WTC11 (cell line): ENCODE data around the gene DPYSL5. TPM values are rescaled to one million over a fixed set of nuclear protein-coding genes. Genes with fewer than 3 reads are reported as not detected.

Experiments
- ATAC-seq: fragments of 200-7000 bp; cut with Tn5 transposase; 2 replicates; pipeline ENCODE4 v1.10.0; 2021; ENCODE audit warnings: mild to moderate bottlenecking, moderate library complexity
- CTCF ChIA-PET: fragments of 300-600 bp; sonication (Branson Sonifier 250); formaldehyde crosslinking; loops from one replicate; lab custom pipeline; 2021; ENCODE audit warnings: antibody characterized with exemption; lab: Charles Lee
- POLR2A ChIA-PET: fragments of 350-600 bp; sonication (Branson Sonifier 250); formaldehyde crosslinking; loops from one replicate; lab custom pipeline; 2021; ENCODE audit warnings: antibody characterized with exemption; lab: Charles Lee
- DNase-seq: peaks from one replicate; pipeline ENCODE4 v3.0.0; 2021; ENCODE audit warnings: low spot score
- H3K27ac Mint-ChIP-seq: 2 replicates; pipeline ENCODE4 v1.8.0; 2021; ENCODE audit warnings: mixed read lengths
- H3K27me3 Mint-ChIP-seq: 2 replicates; pipeline ENCODE4 v1.8.0; 2021; ENCODE audit warnings: low read depth, mild to moderate bottlenecking, moderate library complexity, mixed read lengths
- H3K36me3 Mint-ChIP-seq: 2 replicates; pipeline ENCODE4 v1.8.0; 2021; ENCODE audit warnings: mixed read lengths
- H3K4me1 Mint-ChIP-seq: 2 replicates; pipeline ENCODE4 v1.8.0; 2022; ENCODE audit warnings: mixed read lengths
- H3K4me3 Mint-ChIP-seq: 2 replicates; pipeline ENCODE4 v1.8.0; 2021; ENCODE audit warnings: mild to moderate bottlenecking, moderate library complexity, mixed read lengths
- H3K9me3 Mint-ChIP-seq: 2 replicates; pipeline ENCODE4 v1.8.0; 2021; ENCODE audit warnings: mixed read lengths
- CBFB ChIP-seq: sonication (generic); formaldehyde crosslinking; IDR thresholded peaks from 2 replicates; pipeline ENCODE4 v1.8.1; 2022; ENCODE audit warnings: mild to moderate bottlenecking, low read depth, missing genetic modification reagents
- CREB1 ChIP-seq: sonication (generic); formaldehyde crosslinking; IDR thresholded peaks from 2 replicates; pipeline ENCODE4 v1.8.0; 2023; ENCODE audit warnings: mild to moderate bottlenecking, missing genetic modification reagents
- ETV6 ChIP-seq: sonication (generic); formaldehyde crosslinking; IDR thresholded peaks from 2 replicates; pipeline ENCODE4 v1.8.1; 2022; ENCODE audit warnings: mild to moderate bottlenecking, missing genetic modification reagents
- FOXJ3 ChIP-seq: sonication (generic); formaldehyde crosslinking; IDR thresholded peaks from 2 replicates; pipeline ENCODE4 v1.9.0; 2021; ENCODE audit warnings: missing genetic modification reagents, mild to moderate bottlenecking, borderline replicate concordance
- FOXK1 ChIP-seq: sonication (generic); formaldehyde crosslinking; IDR thresholded peaks from 2 replicates; pipeline ENCODE4 v1.8.0; 2022; ENCODE audit warnings: mild to moderate bottlenecking, moderate library complexity, missing genetic modification reagents
- NR1H2 ChIP-seq: sonication (generic); formaldehyde crosslinking; IDR thresholded peaks from 2 replicates; pipeline ENCODE4 v1.9.0; 2021; ENCODE audit warnings: mild to moderate bottlenecking, moderate library complexity, missing genetic modification reagents
- SMAD4 ChIP-seq: sonication (generic); formaldehyde crosslinking; IDR thresholded peaks from 2 replicates; pipeline ENCODE4 v1.8.0; 2022; ENCODE audit warnings: mild to moderate bottlenecking, missing genetic modification reagents
- ZNF219 ChIP-seq: sonication (generic); formaldehyde crosslinking; IDR thresholded peaks from 2 replicates; pipeline ENCODE4 v1.8.0; 2023; ENCODE audit warnings: missing genetic modification reagents, mild to moderate bottlenecking, borderline replicate concordance
- ZNF396 ChIP-seq: fragments of 250-450 bp; sonication (Bioruptor Pico); IDR thresholded peaks from 2 replicates; pipeline ENCODE4 v1.8.0; 2021; ENCODE audit warnings: mild to moderate bottlenecking, moderate library complexity, borderline replicate concordance
- total RNA-seq: library from RNA; stranded (reverse); gene quantifications from 3 replicates; pipeline ENCODE4 v1.2.3, GENCODE V29; 2021
- TF ChIP-seq, protein P1 (sequence below): sonication (generic); formaldehyde crosslinking; IDR thresholded peaks from 2 replicates; pipeline ENCODE4 v1.8.1; 2022; ENCODE audit warnings: mild to moderate bottlenecking, moderate library complexity, missing genetic modification reagents
- TF ChIP-seq, protein P2 (sequence below): sonication (generic); formaldehyde crosslinking; IDR thresholded peaks from 2 replicates; pipeline ENCODE4 v1.8.0; 2022; ENCODE audit warnings: mild to moderate bottlenecking, missing genetic modification reagents
- TF ChIP-seq, protein P3 (sequence below): sonication (generic); formaldehyde crosslinking; IDR thresholded peaks from 2 replicates; pipeline ENCODE4 v1.8.0; 2023; ENCODE audit warnings: mild to moderate bottlenecking, missing genetic modification reagents
- TF ChIP-seq, protein P4 (sequence below): fragments of 250-450 bp; sonication (Bioruptor Pico); IDR thresholded peaks from 2 replicates; pipeline ENCODE4 v1.9.0; 2021; ENCODE audit warnings: mild to moderate bottlenecking
- TF ChIP-seq, protein P5 (sequence below): sonication (generic); formaldehyde crosslinking; IDR thresholded peaks from 2 replicates; pipeline ENCODE4 v1.8.0; 2022; ENCODE audit warnings: mild to moderate bottlenecking, missing genetic modification reagents
- TF ChIP-seq, protein P6 (sequence below): sonication (generic); formaldehyde crosslinking; IDR thresholded peaks from 2 replicates; pipeline ENCODE4 v1.8.1; 2023; ENCODE audit warnings: mild to moderate bottlenecking, missing genetic modification reagents
- TF ChIP-seq, protein P7 (sequence below): fragments of 250-450 bp; sonication (Bioruptor Pico); IDR thresholded peaks from 2 replicates; pipeline ENCODE4 v1.9.0; 2021; ENCODE audit warnings: moderate library complexity, mild to moderate bottlenecking, inconsistent platforms, borderline replicate concordance

DPYSL5 gene
- total RNA-seq, 1 experiment from 2014 or later, result 12.1 TPM

DNA sequence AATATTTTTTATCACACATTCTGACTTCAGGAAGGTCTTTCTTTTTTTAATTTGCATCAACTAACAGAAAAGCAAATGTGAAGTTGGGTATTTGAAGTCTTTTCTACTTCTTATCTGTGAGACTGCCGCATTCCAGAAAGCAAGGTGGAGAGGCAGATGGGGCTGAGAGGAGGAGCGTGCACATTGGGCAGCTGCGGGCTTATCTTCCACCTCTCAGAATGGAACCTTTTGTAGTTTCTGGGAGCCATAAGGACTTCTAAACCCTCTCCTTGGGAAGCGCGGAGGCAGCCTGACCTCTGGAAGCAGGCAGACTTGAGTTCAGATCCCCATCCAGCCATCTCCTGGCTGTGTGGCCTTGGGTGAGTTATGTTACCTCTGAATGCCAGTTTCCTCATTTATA, 126.4 kb downstream of the DPYSL5 start:
- ATAC-seq (no peak), DNase-seq (no peak)
- no peaks in the 10 kb centered on the region for H3K36me3 Mint-ChIP-seq
- peaks cover 21% of the 10 kb centered on the region for H3K27me3 Mint-ChIP-seq
- CTCF ChIA-PET, result interaction anchor here (2.4 kb wide), 1 partner anchor 42 kb away, joined by 25 read pairs; no protein-coding TSS in a partner anchor
- TF ChIP-seq, protein P1, sequence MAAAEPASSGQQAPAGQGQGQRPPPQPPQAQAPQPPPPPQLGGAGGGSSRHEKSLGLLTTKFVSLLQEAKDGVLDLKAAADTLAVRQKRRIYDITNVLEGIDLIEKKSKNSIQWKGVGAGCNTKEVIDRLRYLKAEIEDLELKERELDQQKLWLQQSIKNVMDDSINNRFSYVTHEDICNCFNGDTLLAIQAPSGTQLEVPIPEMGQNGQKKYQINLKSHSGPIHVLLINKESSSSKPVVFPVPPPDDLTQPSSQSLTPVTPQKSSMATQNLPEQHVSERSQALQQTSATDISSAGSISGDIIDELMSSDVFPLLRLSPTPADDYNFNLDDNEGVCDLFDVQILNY (CRISPR knock-in tag), result no peak
- TF ChIP-seq, protein P2, sequence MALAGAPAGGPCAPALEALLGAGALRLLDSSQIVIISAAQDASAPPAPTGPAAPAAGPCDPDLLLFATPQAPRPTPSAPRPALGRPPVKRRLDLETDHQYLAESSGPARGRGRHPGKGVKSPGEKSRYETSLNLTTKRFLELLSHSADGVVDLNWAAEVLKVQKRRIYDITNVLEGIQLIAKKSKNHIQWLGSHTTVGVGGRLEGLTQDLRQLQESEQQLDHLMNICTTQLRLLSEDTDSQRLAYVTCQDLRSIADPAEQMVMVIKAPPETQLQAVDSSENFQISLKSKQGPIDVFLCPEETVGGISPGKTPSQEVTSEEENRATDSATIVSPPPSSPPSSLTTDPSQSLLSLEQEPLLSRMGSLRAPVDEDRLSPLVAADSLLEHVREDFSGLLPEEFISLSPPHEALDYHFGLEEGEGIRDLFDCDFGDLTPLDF (CRISPR knock-in tag), result no peak
- TF ChIP-seq, protein P3, sequence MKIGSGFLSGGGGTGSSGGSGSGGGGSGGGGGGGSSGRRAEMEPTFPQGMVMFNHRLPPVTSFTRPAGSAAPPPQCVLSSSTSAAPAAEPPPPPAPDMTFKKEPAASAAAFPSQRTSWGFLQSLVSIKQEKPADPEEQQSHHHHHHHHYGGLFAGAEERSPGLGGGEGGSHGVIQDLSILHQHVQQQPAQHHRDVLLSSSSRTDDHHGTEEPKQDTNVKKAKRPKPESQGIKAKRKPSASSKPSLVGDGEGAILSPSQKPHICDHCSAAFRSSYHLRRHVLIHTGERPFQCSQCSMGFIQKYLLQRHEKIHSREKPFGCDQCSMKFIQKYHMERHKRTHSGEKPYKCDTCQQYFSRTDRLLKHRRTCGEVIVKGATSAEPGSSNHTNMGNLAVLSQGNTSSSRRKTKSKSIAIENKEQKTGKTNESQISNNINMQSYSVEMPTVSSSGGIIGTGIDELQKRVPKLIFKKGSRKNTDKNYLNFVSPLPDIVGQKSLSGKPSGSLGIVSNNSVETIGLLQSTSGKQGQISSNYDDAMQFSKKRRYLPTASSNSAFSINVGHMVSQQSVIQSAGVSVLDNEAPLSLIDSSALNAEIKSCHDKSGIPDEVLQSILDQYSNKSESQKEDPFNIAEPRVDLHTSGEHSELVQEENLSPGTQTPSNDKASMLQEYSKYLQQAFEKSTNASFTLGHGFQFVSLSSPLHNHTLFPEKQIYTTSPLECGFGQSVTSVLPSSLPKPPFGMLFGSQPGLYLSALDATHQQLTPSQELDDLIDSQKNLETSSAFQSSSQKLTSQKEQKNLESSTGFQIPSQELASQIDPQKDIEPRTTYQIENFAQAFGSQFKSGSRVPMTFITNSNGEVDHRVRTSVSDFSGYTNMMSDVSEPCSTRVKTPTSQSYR (CRISPR knock-in tag), result no peak
- TF ChIP-seq NR1H2 (no peak), ETV6 (CRISPR knock-in tag) (no peak), FOXJ3 (no peak), SMAD4 (no peak), ZNF396 (CRISPR knock-in tag) (no peak), CBFB (no peak), CREB1 (CRISPR knock-in tag) (no peak)
- TF ChIP-seq, protein P4, sequence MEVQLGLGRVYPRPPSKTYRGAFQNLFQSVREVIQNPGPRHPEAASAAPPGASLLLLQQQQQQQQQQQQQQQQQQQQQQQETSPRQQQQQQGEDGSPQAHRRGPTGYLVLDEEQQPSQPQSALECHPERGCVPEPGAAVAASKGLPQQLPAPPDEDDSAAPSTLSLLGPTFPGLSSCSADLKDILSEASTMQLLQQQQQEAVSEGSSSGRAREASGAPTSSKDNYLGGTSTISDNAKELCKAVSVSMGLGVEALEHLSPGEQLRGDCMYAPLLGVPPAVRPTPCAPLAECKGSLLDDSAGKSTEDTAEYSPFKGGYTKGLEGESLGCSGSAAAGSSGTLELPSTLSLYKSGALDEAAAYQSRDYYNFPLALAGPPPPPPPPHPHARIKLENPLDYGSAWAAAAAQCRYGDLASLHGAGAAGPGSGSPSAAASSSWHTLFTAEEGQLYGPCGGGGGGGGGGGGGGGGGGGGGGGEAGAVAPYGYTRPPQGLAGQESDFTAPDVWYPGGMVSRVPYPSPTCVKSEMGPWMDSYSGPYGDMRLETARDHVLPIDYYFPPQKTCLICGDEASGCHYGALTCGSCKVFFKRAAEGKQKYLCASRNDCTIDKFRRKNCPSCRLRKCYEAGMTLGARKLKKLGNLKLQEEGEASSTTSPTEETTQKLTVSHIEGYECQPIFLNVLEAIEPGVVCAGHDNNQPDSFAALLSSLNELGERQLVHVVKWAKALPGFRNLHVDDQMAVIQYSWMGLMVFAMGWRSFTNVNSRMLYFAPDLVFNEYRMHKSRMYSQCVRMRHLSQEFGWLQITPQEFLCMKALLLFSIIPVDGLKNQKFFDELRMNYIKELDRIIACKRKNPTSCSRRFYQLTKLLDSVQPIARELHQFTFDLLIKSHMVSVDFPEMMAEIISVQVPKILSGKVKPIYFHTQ (CRISPR knock-in tag), result no peak
- POLR2A ChIA-PET, result no interaction called here
- H3K4me1 Mint-ChIP-seq, result peaks cover 34% of the 10 kb centered on the region
- no peaks in the 10 kb centered on the region for H3K9me3 Mint-ChIP-seq
- H3K27ac Mint-ChIP-seq, result no peak overlapping the region
- no peak overlapping the region for H3K4me3 Mint-ChIP-seq

DNA sequence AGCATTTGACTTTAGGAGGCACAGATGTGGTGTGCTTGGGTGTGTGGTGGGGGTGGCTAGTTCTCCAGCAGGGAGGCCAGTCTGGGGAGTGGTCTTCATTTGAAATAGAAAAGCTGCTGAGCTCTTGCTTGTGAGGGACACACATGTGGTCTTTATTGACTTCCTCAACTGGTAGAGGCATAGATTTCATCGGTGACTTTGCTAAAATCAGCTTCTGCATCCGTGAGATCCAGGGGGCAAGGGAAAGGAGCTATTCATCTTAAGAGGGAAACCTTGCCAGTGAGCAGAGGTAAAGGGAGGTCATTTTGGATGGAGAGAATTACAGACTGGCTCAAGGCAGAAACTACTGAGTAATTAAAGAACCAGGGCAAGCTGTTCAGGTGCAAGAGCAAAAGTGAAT, 127.2 kb downstream of the DPYSL5 start:
- CTCF ChIA-PET, result interaction anchor here (0.8 to 2.5 kb wide), 7 partner anchors 13 to 129 kb away, joined by 3 to 25 read pairs (median 6); no protein-coding TSS in a partner anchor
- no peaks in the 10 kb centered on the region for H3K9me3 Mint-ChIP-seq
- DNase-seq, result no peak
- peaks cover 32% of the 10 kb centered on the region for H3K4me1 Mint-ChIP-seq
- H3K27ac Mint-ChIP-seq, result peak overlapping the region; percentile 20; the same call in 1 of the 2 replicates
- POLR2A ChIA-PET, result no interaction called here
- H3K27me3 Mint-ChIP-seq, result peaks cover 16% of the 10 kb centered on the region
- H3K36me3 Mint-ChIP-seq, result no peaks in the 10 kb centered on the region
- ATAC-seq, result peak; percentile 5; the same call in 1 of the 2 replicates
- H3K4me3 Mint-ChIP-seq, result peak overlapping the region; percentile 0; the same call in 1 of the 2 replicates
- no peak for TF ChIP-seq ZNF219 (CRISPR knock-in tag)
- TF ChIP-seq, protein P5, sequence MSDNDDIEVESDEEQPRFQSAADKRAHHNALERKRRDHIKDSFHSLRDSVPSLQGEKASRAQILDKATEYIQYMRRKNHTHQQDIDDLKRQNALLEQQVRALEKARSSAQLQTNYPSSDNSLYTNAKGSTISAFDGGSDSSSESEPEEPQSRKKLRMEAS (CRISPR knock-in tag), result 0 out of 2 replicates have a peak, but pooled peaks have one; percentile 18
- TF ChIP-seq, protein P6, sequence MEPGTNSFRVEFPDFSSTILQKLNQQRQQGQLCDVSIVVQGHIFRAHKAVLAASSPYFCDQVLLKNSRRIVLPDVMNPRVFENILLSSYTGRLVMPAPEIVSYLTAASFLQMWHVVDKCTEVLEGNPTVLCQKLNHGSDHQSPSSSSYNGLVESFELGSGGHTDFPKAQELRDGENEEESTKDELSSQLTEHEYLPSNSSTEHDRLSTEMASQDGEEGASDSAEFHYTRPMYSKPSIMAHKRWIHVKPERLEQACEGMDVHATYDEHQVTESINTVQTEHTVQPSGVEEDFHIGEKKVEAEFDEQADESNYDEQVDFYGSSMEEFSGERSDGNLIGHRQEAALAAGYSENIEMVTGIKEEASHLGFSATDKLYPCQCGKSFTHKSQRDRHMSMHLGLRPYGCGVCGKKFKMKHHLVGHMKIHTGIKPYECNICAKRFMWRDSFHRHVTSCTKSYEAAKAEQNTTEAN (CRISPR knock-in tag), result no peak
- no peak for TF ChIP-seq FOXK1
- TF ChIP-seq, protein P7, sequence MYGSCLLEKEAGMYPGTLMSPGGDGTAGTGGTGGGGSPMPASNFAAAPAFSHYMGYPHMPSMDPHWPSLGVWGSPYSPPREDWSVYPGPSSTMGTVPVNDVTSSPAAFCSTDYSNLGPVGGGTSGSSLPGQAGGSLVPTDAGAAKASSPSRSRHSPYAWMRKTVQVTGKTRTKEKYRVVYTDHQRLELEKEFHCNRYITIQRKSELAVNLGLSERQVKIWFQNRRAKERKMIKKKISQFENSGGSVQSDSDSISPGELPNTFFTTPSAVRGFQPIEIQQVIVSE (CRISPR knock-in tag), result no peak
- TF ChIP-seq, all 79 proteins: peak for 1
